Jurkat, Clone E6-1 (cell line): ENCODE measurements around the gene NAPA.
A peak's percentile ranks its signal among the peaks of the same experiment; 100 is the strongest.

ENCODE experiments used
- DNase-seq: peaks from one replicate; pipeline ENCODE4 v3.0.0-alpha.2; 2011; ENCODE audit warnings: low read depth, low spot score
- H3K4me3 ChIP-seq: 2 replicates; pipeline ENCODE4 v1.5.1; 2011; ENCODE audit warnings: mild to moderate bottlenecking, low read length, control low read depth, moderate library complexity

NAPA gene

DNA sequence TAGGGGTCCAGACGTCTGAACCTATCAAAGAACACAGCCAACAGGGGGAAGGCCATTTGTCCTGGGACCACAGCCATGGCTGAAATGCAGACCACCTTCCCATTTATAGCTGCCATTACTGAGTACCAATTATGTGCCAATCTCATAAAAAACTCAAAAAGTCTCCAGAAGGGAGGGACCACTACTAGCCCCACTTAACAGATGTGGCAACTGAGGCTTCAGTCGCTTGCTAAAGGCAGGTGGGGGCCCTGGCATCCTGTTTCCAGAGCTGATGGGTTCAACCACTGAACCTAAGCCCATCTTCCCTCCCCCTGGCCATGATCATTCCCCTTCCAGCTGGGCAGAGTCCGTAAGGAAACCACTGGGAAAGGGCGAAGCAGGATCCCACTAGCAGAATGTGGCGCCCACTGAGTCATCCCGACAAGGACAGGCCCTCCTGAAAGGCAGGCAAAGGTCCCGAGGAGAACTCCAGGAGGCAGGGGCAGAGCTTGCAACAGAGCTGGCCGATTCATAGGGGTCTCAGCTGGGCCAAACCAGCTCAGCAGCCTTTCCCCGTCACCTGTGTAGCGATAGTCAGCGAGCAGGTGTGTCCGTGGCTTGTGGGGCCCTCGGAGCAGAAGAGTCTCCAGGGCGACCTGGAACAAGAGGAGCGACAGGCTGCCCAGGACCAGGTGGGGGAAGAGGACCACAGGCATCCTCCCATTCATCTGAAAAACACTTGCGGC lies 14.3 kb upstream of the NAPA start:
- DNase-seq = no peak
- no peak overlapping the region for H3K4me3 ChIP-seq

DNA sequence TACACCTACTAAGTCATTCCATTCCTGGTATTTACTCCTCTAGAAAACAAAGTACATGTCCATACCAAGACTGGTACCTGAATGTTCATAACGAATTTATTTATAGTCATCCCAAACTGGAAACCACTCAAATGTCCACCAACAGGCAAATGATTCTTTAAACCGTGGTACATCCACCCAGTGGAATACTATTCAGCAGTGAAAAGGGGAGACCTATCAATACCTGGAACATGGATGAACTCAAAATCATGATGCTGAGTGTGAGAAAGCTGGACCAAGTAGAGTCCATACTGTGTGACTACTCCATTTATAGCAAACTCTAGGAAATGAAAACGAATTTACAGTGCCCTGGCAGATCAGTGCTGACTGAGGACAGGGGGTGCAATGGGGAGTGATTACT lies 11.9 kb upstream of the NAPA start:
- no peak for DNase-seq
- no peak overlapping the region for H3K4me3 ChIP-seq

DNA sequence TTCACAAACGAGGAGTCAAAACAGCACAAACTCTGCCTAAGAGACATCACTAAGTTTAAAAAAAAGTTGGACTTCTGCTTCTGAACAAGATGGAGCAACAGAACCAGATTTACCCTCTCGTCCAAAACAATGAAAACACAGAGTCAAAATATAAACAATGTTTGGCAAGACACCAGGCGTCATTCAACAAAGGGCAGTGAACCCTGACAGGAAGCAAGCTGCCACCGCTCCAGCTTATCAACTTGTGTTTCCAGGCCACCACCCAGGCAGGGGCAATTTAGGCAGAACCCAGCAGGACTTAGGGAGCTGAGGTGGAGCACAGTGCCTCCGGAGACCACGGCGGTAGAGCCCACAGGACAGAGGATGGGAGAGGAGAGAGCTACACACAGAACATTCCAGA lies 8.6 kb upstream of the NAPA start:
- DNase-seq = no peak
- no peak overlapping the region for H3K4me3 ChIP-seq

DNA sequence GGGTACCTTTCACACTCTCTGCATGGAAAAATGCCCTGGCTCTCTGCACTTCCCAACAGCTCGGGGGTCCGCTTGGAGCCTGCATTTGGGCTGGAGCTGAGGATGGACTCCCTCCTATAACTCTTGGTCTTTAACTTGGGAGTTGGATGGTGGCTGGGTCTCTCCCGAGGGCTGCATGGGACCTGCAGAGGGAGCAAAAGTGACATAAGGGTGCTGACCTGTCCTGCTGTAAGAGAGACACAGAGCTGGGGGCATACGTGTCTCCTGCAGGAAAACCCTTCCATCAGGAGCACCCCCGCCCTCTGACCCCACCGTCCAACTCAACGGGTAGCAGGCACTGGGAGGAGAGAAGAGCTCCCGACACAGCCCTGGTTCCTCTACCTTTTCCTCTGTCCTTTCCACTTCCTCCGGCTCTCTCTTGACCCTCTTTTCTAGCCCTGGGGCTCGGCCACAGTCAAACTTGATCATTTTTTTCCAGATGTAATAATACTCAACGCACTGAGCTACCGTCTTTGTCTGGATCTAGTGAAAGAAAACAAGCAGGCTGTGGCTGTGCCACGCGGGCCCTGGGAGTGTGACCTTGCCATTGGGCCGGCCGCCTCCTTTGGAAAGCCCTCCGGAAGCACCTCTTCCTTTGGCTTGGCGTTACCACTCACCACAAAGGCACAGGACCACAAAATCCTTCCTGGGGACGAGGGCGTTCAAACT lies 6.8 kb upstream of the NAPA start:
- no peak for DNase-seq
- H3K4me3 ChIP-seq = no peak overlapping the region

DNA sequence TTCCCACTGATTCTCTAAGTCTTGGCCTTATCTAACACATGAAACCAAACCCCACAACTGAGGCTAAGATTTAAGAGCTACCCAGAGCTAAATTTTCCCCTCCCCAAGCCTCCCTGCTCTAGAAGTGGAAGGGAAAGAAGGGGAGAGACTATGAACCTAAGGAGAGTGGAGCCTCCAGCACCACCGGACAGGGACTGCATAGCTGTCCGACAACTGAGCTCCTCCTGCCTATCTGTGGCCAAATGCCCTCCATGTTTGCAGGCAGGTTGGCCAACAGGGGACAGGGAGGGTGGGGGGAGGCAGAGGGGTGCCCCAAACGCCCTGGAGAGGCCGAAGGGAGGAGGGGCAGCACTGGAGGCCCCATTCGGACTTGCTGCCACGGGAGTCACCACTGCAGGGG lies 6.0 kb upstream of the NAPA start:
- H3K4me3 ChIP-seq = no peak overlapping the region
- DNase-seq = no peak

DNA sequence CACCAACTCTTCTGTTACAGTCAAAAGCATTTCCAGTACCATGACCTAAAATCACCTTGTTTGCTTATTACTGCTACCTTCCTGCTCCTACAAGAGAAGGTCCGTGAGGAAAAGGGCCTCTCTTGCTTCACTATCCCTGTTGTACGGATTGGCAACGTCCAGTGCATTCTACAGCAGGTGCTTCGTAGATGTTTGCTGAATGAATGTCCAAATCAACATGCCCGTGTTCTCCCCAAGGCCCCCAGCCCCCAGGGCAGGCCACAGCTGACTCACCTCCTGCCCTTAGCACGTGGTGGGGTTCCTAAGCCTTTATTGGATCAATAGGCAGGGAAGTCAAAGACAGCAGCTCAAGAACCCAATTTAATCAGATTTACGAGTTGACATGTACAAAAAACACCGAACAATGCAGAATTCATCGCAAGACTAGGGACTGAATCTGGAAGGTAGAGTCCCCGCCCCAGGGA lies 5.5 kb upstream of the NAPA start:
- no peak for DNase-seq

DNA sequence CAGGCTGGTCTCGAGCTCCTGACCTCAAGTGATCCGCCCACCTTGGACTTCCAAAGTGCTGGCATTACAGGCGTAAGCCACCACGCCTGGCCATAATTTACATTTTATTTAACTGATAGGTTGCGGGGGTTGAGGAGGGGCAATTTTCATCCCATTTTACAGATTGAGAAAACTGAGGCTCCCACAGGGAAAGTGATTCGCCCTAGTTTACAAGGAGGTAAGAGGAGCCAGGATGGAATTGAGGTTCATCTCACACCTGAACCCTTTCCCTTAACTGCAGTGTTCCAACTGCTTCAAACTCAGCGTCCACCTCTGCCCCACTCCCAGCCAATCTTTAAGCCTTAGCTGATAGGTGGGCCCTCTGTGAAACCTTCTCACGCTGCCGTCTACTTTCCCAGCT lies 4.0 kb upstream of the NAPA start:
- no peak overlapping the region for H3K4me3 ChIP-seq
- no peak for DNase-seq

More for the DNA sequence above, 5.5 kb upstream of the NAPA start:
- H3K4me3 ChIP-seq = no peak overlapping the region

DNA sequence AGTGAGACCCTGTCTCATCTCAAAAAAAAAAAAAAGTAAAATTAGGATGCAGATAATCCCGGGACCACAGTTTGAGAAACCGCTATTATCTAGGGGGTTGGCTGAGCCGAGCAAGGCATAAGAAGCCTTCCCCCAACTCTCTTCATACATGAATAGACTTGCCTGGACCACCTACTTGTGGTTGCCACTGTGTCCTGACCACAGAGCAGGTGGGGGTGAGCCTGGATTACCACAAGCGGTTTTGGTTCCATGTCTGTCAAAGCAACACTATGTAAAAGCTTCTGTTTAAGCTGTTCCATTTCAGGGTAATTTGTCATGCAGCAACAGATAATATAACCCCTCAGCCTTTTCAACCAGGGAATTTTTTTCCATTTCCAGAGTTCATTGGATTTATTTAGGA lies 3.3 kb upstream of the NAPA start:
- no peak overlapping the region for H3K4me3 ChIP-seq
- DNase-seq = peak; percentile 99

DNA sequence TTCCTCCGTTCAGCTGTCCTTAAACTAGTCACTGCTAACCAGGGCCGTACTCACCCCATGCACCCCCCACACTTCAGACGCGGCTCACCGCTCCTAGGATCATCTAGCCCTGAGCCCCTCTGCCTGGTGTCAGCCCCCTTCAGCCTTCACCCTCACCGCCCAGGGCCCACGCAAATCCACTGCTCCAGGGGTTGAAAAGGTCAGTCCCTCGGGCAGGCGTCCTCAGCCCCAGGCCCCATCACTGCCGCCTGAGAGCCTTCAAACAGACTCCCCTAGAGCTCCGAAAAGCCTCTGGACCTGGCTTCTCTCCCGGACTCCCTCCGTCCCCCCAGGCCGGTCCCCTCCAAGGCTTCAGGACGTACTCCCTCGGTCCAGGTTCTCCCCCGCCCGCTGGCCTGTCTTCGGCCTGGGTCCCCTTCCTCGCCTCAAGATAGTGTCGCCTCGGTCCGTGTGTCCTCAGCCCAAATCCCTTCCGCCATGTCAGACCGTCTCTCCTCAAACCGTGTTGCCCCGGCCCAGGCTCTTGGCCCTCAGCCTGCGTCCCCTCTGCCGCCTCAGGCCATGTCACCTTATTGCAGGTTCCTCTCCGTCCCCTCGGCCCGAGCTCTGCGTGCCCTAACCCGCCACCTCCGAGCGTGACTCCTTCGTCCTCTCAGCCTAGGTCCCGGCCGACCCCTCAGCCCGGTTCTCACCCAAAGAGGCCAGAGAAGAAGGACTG lies 553 bp downstream of the NAPA start:
- H3K4me3 ChIP-seq = peak overlapping the region; percentile 97

DNA sequence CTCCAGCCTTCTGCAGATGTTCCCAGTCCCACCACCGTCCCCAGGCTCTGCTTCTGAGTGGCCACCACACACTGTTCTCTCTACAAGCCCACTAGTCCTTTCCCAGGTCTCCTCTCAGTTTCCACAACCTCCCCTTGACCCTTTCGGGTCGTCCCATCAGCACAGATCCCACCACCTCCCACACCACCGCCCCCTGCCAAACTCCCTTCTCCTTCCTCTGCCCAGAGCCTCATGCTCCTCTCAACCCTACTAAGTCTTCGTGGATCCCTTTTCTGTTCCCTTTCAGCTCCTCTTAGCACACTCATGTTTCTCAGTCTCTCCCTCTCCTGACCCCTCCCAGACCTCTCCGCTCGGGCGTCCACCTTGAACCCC lies 1.9 kb downstream of the NAPA start:
- no peak for DNase-seq
- H3K4me3 ChIP-seq = no peak overlapping the region

More for the DNA sequence above, 553 bp downstream of the NAPA start:
- DNase-seq = no peak

DNA sequence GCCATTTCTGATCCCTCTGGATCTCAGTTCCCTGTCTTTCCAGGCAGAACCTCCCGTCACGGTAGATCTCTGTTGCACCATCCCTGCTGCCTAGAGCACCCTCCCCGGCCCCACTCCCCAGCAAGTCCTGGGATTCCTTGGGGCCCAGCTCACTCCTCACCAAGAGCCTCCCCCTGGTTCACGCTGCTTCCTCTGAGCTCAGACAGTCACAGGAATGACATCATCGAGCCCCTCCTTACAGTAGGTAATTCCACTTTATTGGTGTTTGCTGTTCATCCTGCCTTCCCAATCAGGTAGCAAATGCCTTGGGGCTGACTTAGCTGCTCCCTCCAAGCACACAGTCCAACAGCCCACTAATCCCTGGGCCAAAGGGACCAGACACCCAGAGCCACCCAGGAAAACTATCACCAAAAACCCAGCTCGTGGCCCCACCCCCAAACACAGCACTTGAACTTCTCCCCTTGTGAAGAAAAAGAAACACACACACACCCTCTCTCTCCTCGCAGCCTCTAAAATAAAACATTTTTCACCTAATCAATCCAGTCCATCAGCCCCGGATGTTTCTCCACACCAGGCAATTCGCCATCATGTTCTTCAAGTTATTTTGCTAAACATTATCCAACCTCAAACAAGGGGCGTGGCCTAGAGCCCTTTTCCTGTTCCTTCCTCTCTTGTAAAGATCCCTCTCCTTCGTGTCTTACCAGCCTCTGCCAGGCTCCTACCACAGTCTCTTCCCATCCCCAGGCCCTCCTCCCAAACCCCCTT lies 2.5 kb downstream of the NAPA start:
- DNase-seq = no peak
- no peak overlapping the region for H3K4me3 ChIP-seq

DNA sequence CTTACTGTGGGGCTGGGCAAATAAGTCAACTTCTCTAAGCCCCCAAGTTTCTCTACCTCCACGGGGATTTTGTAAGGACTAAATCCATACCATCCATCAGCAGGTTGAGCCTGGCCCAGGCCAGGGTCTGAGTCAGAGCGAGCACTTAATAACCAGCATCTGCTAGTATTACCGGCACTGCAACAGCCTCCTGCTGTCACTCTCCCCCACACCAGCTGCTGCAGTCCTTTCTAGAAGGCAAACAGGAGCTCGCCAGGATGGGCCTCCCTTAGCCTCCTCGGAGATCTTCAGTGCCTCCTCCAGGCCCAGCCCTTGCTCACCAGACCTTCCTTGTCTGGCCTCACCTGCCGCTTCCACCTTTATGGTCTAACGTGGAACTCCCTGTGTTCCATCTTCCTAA lies 3.2 kb downstream of the NAPA start:
- DNase-seq = no peak
- no peak overlapping the region for H3K4me3 ChIP-seq

DNA sequence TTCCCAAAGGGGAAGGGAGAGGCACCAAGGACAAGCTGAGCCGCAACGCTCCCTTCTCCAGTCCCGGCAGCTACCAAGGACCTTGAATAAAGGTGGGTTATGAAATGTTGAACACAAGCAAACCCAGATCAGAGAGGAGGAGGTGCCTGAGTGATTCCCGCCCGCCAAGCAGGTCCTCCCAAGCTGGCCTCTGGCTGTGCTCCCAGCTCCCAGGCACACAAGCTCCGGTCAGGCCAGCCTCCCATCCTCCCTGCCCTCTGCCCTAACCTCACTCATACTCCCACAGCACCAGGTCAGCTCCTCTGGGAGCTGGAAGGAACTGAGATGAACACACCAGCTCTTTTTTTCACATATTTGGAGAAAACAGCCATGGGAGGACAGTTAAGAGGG lies 3.7 kb downstream of the NAPA start:
- no peak overlapping the region for H3K4me3 ChIP-seq
- no peak for DNase-seq

DNA sequence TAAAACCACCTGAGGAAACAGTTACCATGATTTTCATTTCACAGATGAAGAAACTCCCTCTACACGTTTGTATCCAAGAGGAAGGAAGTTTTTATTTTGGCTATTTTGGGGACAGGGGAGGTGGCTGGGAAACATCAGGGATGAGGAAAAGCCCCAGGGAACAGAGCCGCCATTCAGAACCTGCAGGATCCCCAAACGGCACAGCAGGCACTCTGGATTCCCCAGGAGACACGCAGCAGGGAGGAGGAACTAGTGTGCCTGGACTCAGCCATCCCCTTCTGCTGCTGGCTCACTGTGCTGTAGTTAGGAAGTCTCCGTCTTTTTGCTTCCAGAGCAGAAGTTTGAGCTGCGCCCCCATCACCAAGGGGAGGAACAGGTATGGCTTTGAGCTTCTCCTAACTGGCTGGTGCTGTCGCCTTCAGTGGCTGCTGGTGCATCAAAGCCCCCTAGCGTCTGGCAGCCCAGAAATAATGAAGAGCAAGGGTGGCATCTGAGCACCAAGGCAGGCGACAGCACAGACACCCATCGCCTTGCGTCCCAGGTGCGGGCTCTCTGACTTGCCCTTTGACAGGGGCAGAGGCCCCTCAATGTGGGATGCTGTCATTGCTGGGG lies 4.2 kb downstream of the NAPA start:
- H3K4me3 ChIP-seq = no peak overlapping the region
- no peak for DNase-seq

DNA sequence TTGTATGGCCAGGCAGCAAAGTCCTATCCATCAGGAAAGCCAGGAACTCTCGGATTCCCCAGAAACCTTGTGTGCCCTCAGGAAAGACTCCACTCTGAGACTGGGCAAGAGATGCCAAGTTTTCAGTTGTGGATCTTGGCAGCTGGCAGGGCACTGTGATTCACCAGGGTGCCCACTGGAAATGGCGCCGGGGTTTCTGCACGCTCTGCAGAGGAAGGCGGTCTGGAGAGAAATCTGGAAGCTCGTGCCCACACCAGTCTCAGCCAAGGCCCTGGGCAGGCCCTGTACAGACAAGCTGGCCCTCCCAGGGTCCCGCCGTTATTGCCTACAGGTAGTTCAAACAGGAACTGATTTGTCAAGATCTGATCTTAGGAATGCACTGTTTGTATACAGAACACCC lies 4.9 kb downstream of the NAPA start:
- DNase-seq = no peak
- H3K4me3 ChIP-seq = no peak overlapping the region

DNA sequence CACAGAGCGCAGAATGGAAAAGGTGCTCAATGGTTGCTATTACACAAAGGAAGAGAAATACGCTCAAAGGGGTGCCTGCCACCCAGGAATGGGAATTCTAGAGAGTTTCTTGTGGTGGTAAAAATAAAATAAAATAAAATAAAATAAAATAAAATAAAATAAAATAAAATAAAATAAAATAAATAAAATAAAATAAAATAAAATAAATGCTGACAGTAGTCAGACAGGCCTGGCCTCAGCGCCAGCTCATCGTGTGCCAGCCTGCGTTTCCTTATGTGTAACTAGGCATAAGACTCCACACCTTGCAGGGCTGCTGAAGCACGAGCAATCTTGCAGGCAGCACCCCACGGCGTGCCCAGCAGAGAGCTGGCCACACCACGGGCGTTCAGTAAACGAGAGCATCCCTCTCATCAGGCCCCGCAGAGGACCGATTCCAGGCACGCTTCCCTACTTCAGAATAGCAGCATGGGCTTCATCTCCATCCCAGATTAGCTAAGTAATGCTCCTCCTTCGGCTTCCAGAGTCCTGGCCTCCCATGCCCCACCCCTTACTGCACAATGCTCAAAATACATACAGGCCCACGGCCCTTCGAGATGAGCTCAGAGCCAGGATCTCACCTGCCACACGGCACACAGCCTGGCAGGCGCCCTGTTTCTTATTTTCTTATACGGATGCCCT lies 5.6 kb downstream of the NAPA start:
- no peak overlapping the region for H3K4me3 ChIP-seq
- no peak for DNase-seq

DNA sequence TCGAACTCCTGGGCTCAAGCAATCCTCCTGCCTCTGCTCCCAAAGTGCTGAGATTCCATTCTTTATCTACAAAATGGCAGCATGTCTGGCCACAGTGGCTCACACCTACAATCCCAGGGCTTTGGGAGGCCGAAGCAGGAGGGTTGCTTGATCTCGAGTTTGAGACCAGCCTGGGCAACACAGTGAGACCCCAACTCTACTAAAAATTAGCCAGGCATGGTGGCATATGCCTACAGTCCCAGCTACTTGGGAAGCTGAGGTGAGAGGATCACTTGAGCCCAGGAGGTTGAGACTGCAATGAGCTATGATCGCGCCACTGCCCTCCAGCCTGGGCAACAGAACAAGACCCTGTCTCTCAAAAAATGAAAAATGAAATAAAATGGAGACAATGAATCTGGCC lies 6.1 kb downstream of the NAPA start:
- H3K4me3 ChIP-seq = no peak overlapping the region
- no peak for DNase-seq

DNA sequence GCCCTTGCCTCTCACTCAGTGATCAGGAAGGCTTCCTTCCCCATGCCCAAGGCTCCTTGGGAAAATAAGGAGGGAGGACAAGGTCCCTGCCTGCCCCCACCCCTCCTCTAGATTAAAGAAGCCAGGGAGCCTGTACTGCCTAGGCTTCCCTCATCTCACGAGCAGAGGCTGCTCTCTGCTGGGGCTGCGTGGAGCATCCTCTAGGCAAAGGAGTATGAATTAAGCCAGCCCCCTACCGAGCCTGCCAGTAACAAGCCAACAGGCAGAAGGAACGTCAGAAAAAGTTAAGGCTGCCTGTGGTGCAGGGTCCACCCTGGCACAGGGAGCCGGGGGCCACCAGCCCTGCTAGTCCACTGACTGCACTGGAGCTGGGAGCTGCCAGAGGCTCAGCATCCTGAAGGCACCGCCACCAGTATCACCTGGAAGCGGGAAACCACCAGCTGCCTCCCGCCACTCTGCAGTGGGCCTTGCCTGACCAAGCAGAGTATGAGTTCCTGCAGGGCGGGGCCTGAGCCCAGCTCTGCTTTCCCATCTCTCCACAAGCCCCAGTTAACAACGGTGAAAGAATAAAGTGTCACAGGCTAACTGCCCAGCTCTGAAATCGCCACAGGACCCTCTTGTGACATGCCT lies 6.8 kb downstream of the NAPA start:
- no peak overlapping the region for H3K4me3 ChIP-seq
- no peak for DNase-seq
